Panc1 (cell line): ENCODE measurements around the gene DOCK11.

Experiments
- CTCF ChIP-seq: fragments of 450-650 bp; IDR thresholded peaks from 2 replicates; pipeline ENCODE4 v1.5.1; 2017; ENCODE audit warnings: mild to moderate bottlenecking
- POLR2AphosphoS5 ChIP-seq: IDR thresholded peaks from 2 replicates; pipeline ENCODE4 v1.6.1; 2012; ENCODE audit warnings: mild to moderate bottlenecking, low read depth, low read length, moderate library complexity
- REST ChIP-seq, 2 experiments: IDR thresholded peaks; 2 replicates each; pipeline ENCODE4 v1.6.1; 2011 to 2012; ENCODE audit warnings: low read depth in 2 of 2, control low read depth in 1 of 2, low read length in 1 of 2, mild to moderate bottlenecking in 1 of 2, moderate library complexity in 1 of 2; ENCODE audit not compliant: insufficient read depth in 1 of 2
- SIN3A ChIP-seq: IDR thresholded peaks from 2 replicates; pipeline ENCODE4 v1.6.1; 2012; ENCODE audit warnings: low read depth, mild to moderate bottlenecking, low read length, moderate library complexity, borderline replicate concordance; ENCODE audit not compliant: insufficient read depth
- TCF7L2 ChIP-seq: IDR thresholded peaks from 2 replicates; pipeline ENCODE4 v1.6.1; 2011; ENCODE audit warnings: mild to moderate bottlenecking, low read depth, low read length, inconsistent platforms

GRCh38 chrX:118566359-118566758 lies 70.7 kb downstream of the DOCK11 start:
- TF ChIP-seq TCF7L2, result no peak
- no peak for TF ChIP-seq CTCF
- no peak for TF ChIP-seq REST (IDR thresholded peaks at IDR 0.05; ENCODE audit: insufficient read depth in 1 of 2, low read depth in 2 of 2, low read length in 1 of 2)
- TF ChIP-seq POLR2AphosphoS5, result no peak
- no peak for TF ChIP-seq SIN3A
